Neural cell (in vitro differentiated cells): ENCODE measurements around the gene SLC31A2. TPM values are rescaled to one million over a fixed set of nuclear protein-coding genes. Genes with fewer than 3 reads are reported as not detected.

Source experiments
- H2AFZ ChIP-seq: fragments of 200-600, 300-800 bp; sonication (generic), shearing (Covaris generic); 2 replicates; pipeline ENCODE4 v1.6.0; 2014; ENCODE audit warnings: low read depth, mild to moderate bottlenecking, antibody characterized with exemption, low read length, moderate library complexity
- H3F3A ChIP-seq: fragments of 200-600 bp; shearing (Covaris generic); 2 replicates; pipeline ENCODE4 v1.6.1; 2016; ENCODE audit warnings: mild to moderate bottlenecking, moderate library complexity, mixed read lengths, antibody characterized with exemption, low read length; ENCODE audit not compliant: insufficient read depth, poor library complexity, severe bottlenecking
- H3K27ac ChIP-seq: fragments of 200-600, 300-800 bp; sonication (generic), shearing (Covaris generic); 2 replicates; pipeline ENCODE4 v1.5.1; 2014; ENCODE audit warnings: mild to moderate bottlenecking, low read length, moderate library complexity
- H3K27me3 ChIP-seq: fragments of 300-800, 200-600 bp; sonication (generic), shearing (Covaris generic); 2 replicates; pipeline ENCODE4 v1.6.0; 2014; ENCODE audit warnings: mild to moderate bottlenecking, low read depth, low read length, moderate library complexity; ENCODE audit not compliant: insufficient read depth
- H3K36me3 ChIP-seq: fragments of 300-800, 200-600 bp; sonication (generic), shearing (Covaris generic); 2 replicates; pipeline ENCODE4 v1.5.1; 2014; ENCODE audit warnings: mild to moderate bottlenecking, antibody characterized with exemption, low read length, moderate library complexity; ENCODE audit not compliant: insufficient read depth
- H3K4me2 ChIP-seq: fragments of 300-800, 200-600 bp; sonication (generic), shearing (Covaris generic); 2 replicates; pipeline ENCODE4 v1.6.0; 2014; ENCODE audit warnings: mild to moderate bottlenecking, low read length
- H3K4me3 ChIP-seq: fragments of 300-800, 200-600 bp; sonication (generic), shearing (Covaris generic); 2 replicates; pipeline ENCODE4 v1.5.1; 2014; ENCODE audit warnings: mild to moderate bottlenecking, low read length, moderate library complexity
- H3K79me2 ChIP-seq: fragments of 200-600 bp; shearing (Covaris generic); replicated peaks from 2 replicates; pipeline ENCODE4 v1.6.0; 2014; ENCODE audit warnings: mild to moderate bottlenecking, low read length, moderate library complexity; ENCODE audit not compliant: insufficient read depth
- H3K9ac ChIP-seq: fragments of 300-800, 200-600 bp; sonication (generic), shearing (Covaris generic); 2 replicates; pipeline ENCODE4 v1.6.1; 2016; ENCODE audit warnings: mild to moderate bottlenecking, low read length, mixed read lengths
- H3K9me2 ChIP-seq: fragments of 200-600 bp; shearing (Covaris generic); 2 replicates; pipeline ENCODE4 v1.6.1; 2016; ENCODE audit warnings: mild to moderate bottlenecking, low read length, mixed read lengths; ENCODE audit not compliant: insufficient read depth
- H3K9me3 ChIP-seq: fragments of 200-600, 300-800 bp; sonication (generic), shearing (Covaris generic); 2 replicates; pipeline ENCODE4 v1.6.1; 2016; ENCODE audit warnings: mild to moderate bottlenecking, mixed run types, low read length, moderate library complexity, mixed read lengths
- H4K20me1 ChIP-seq: fragments of 200-600 bp; shearing (Covaris generic); 2 replicates; pipeline ENCODE4 v1.6.1; 2016; ENCODE audit warnings: mild to moderate bottlenecking, mixed run types; ENCODE audit not compliant: insufficient read depth
- CTCF ChIP-seq: fragments of 450-650 bp; IDR thresholded peaks from 2 replicates; pipeline ENCODE4 v1.5.1; 2014; ENCODE audit warnings: antibody characterized with exemption, mild to moderate bottlenecking, moderate library complexity; ENCODE audit not compliant: poor library complexity, severe bottlenecking
- EP300 ChIP-seq: fragments of 450-650 bp; conservative IDR thresholded peaks from 2 replicates; pipeline ENCODE4 v1.6.1; 2014; ENCODE audit warnings: antibody characterized with exemption, mild to moderate bottlenecking, moderate library complexity; ENCODE audit not compliant: poor library complexity, severe bottlenecking
- EZH2 ChIP-seq: fragments of 200-600, 300-800 bp; shearing (Covaris generic), sonication (generic); IDR thresholded peaks from 2 replicates; pipeline ENCODE4 v1.6.1; 2014; ENCODE audit warnings: antibody characterized with exemption, low read length, borderline replicate concordance, mild to moderate bottlenecking; ENCODE audit not compliant: insufficient read depth, poor library complexity, severe bottlenecking
- MXI1 ChIP-seq: fragments of 450-650 bp; conservative IDR thresholded peaks from 2 replicates; pipeline ENCODE4 v1.6.1; 2014; ENCODE audit warnings: antibody characterized with exemption, mild to moderate bottlenecking; ENCODE audit not compliant: poor library complexity, severe bottlenecking
- POLR2AphosphoS5 ChIP-seq: IDR thresholded peaks from 2 replicates; pipeline ENCODE4 v1.6.1; 2012
- RAD21 ChIP-seq: fragments of 450-650 bp; conservative IDR thresholded peaks from 2 replicates; pipeline ENCODE4 v1.6.1; 2014; ENCODE audit warnings: antibody characterized with exemption, mild to moderate bottlenecking, moderate library complexity
- REST ChIP-seq: IDR thresholded peaks from 2 replicates; pipeline ENCODE4 v1.6.1; 2012; ENCODE audit warnings: borderline replicate concordance
- SMC3 ChIP-seq: fragments of 450-650 bp; conservative IDR thresholded peaks from 2 replicates; pipeline ENCODE4 v1.6.1; 2014; ENCODE audit warnings: antibody characterized with exemption, mild to moderate bottlenecking, moderate library complexity; ENCODE audit not compliant: poor library complexity
- TAF1 ChIP-seq: IDR thresholded peaks from 2 replicates; pipeline ENCODE4 v1.6.1; 2012; ENCODE audit warnings: low read depth
- polyA plus RNA-seq: library from polyadenylated mRNA; depleted of rRNA; stranded (reverse); fragments of >200 nt; gene quantifications from 2 replicates; pipeline ENCODE4 v1.2.3, GENCODE V29; 2014

The SLC31A2 gene
- polyA plus RNA-seq, 1 donor from 2014 or later: 4.1 TPM

- Histone ChIP-seq H3K27ac (no peak overlapping the region), H3K27me3 (no peaks in the 10 kb centered on the region), H3K9me3 (no peaks in the 10 kb centered on the region), H3K4me2 (no peak overlapping the region), H4K20me1 (no peaks in the 10 kb centered on the region), H3K4me3 (no peak overlapping the region), H3K9ac (no peak overlapping the region), H3K9me2 (no peaks in the 10 kb centered on the region), H2AFZ (no peak overlapping the region), H3K36me3 (peaks cover 12% of the 10 kb centered on the region), H3K79me2 (no peaks in the 10 kb centered on the region), H3F3A (no peaks in the 10 kb centered on the region)
- TF ChIP-seq REST: no peak
- TF ChIP-seq POLR2AphosphoS5: no peak
- TF ChIP-seq RAD21: no peak
- TF ChIP-seq SMC3: no peak
- TF ChIP-seq MXI1: no peak
- TF ChIP-seq EP300: no peak
- no peak for TF ChIP-seq TAF1
- TF ChIP-seq CTCF: no peak
- no peak for TF ChIP-seq EZH2
Observed at GRCh38 chr9:113166039-113166438, 15.2 kb downstream of the SLC31A2 start.

DNA sequence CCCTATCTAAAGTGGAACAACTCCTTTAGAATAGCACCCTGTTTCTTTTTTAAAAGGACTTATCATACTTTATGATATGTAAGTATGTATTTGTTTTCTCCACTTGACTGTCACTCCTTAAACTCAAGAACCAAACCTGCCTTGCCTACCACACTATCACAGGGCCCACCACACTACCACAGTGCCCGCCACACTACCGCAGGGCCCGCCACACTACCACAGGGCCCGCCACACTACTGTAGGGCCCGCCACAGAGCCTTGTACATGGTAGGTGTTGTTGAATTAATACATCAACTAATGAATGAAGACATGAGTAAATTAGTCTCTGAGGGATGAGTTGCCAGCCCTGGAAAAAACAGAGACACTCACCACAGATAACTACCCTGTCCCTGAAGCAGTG lies 18.0 kb downstream of the SLC31A2 start:
- Histone ChIP-seq H3K9me3 (no peaks in the 10 kb centered on the region), H4K20me1 (no peaks in the 10 kb centered on the region), H3K4me3 (no peak overlapping the region), H3K9ac (no peak overlapping the region), H3K27ac (no peak overlapping the region), H3K9me2 (no peaks in the 10 kb centered on the region), H2AFZ (no peak overlapping the region), H3K36me3 (peaks cover 17% of the 10 kb centered on the region), H3K27me3 (no peaks in the 10 kb centered on the region), H3F3A (no peaks in the 10 kb centered on the region), H3K79me2 (no peaks in the 10 kb centered on the region), H3K4me2 (no peak overlapping the region)
- TF ChIP-seq EP300 (no peak), TAF1 (no peak), RAD21 (no peak), POLR2AphosphoS5 (no peak), MXI1 (no peak), SMC3 (no peak), CTCF (no peak), REST (no peak), EZH2 (no peak)
